Neural cell (in vitro differentiated cells): ENCODE measurements around the gene DCT. TPM values are rescaled to one million over a fixed set of nuclear protein-coding genes. Genes with fewer than 3 reads are reported as not detected.
A peak's percentile ranks its signal among the peaks of the same experiment; 100 is the strongest.

Experiments
- H2AFZ ChIP-seq: fragments of 200-600, 300-800 bp; sonication (generic), shearing (Covaris generic); 2 replicates; pipeline ENCODE4 v1.6.0; 2014; ENCODE audit warnings: low read depth, mild to moderate bottlenecking, antibody characterized with exemption, low read length, moderate library complexity
- H3F3A ChIP-seq: fragments of 200-600 bp; shearing (Covaris generic); 2 replicates; pipeline ENCODE4 v1.6.1; 2016; ENCODE audit warnings: mild to moderate bottlenecking, moderate library complexity, mixed read lengths, antibody characterized with exemption, low read length; ENCODE audit not compliant: insufficient read depth, poor library complexity, severe bottlenecking
- H3K27ac ChIP-seq: fragments of 200-600, 300-800 bp; sonication (generic), shearing (Covaris generic); 2 replicates; pipeline ENCODE4 v1.5.1; 2014; ENCODE audit warnings: mild to moderate bottlenecking, low read length, moderate library complexity
- H3K27me3 ChIP-seq: fragments of 300-800, 200-600 bp; sonication (generic), shearing (Covaris generic); 2 replicates; pipeline ENCODE4 v1.6.0; 2014; ENCODE audit warnings: mild to moderate bottlenecking, low read depth, low read length, moderate library complexity; ENCODE audit not compliant: insufficient read depth
- H3K36me3 ChIP-seq: fragments of 300-800, 200-600 bp; sonication (generic), shearing (Covaris generic); 2 replicates; pipeline ENCODE4 v1.5.1; 2014; ENCODE audit warnings: mild to moderate bottlenecking, antibody characterized with exemption, low read length, moderate library complexity; ENCODE audit not compliant: insufficient read depth
- H3K4me2 ChIP-seq: fragments of 300-800, 200-600 bp; sonication (generic), shearing (Covaris generic); 2 replicates; pipeline ENCODE4 v1.6.0; 2014; ENCODE audit warnings: mild to moderate bottlenecking, low read length
- H3K4me3 ChIP-seq: fragments of 300-800, 200-600 bp; sonication (generic), shearing (Covaris generic); 2 replicates; pipeline ENCODE4 v1.5.1; 2014; ENCODE audit warnings: mild to moderate bottlenecking, low read length, moderate library complexity
- H3K79me2 ChIP-seq: fragments of 200-600 bp; shearing (Covaris generic); replicated peaks from 2 replicates; pipeline ENCODE4 v1.6.0; 2014; ENCODE audit warnings: mild to moderate bottlenecking, low read length, moderate library complexity; ENCODE audit not compliant: insufficient read depth
- H3K9ac ChIP-seq: fragments of 300-800, 200-600 bp; sonication (generic), shearing (Covaris generic); 2 replicates; pipeline ENCODE4 v1.6.1; 2016; ENCODE audit warnings: mild to moderate bottlenecking, low read length, mixed read lengths
- H3K9me2 ChIP-seq: fragments of 200-600 bp; shearing (Covaris generic); 2 replicates; pipeline ENCODE4 v1.6.1; 2016; ENCODE audit warnings: mild to moderate bottlenecking, low read length, mixed read lengths; ENCODE audit not compliant: insufficient read depth
- H3K9me3 ChIP-seq: fragments of 200-600, 300-800 bp; sonication (generic), shearing (Covaris generic); 2 replicates; pipeline ENCODE4 v1.6.1; 2016; ENCODE audit warnings: mild to moderate bottlenecking, mixed run types, low read length, moderate library complexity, mixed read lengths
- H4K20me1 ChIP-seq: fragments of 200-600 bp; shearing (Covaris generic); 2 replicates; pipeline ENCODE4 v1.6.1; 2016; ENCODE audit warnings: mild to moderate bottlenecking, mixed run types; ENCODE audit not compliant: insufficient read depth
- CTCF ChIP-seq: fragments of 450-650 bp; IDR thresholded peaks from 2 replicates; pipeline ENCODE4 v1.5.1; 2014; ENCODE audit warnings: antibody characterized with exemption, mild to moderate bottlenecking, moderate library complexity; ENCODE audit not compliant: poor library complexity, severe bottlenecking
- EP300 ChIP-seq: fragments of 450-650 bp; conservative IDR thresholded peaks from 2 replicates; pipeline ENCODE4 v1.6.1; 2014; ENCODE audit warnings: antibody characterized with exemption, mild to moderate bottlenecking, moderate library complexity; ENCODE audit not compliant: poor library complexity, severe bottlenecking
- EZH2 ChIP-seq: fragments of 200-600, 300-800 bp; shearing (Covaris generic), sonication (generic); IDR thresholded peaks from 2 replicates; pipeline ENCODE4 v1.6.1; 2014; ENCODE audit warnings: antibody characterized with exemption, low read length, borderline replicate concordance, mild to moderate bottlenecking; ENCODE audit not compliant: insufficient read depth, poor library complexity, severe bottlenecking
- MXI1 ChIP-seq: fragments of 450-650 bp; conservative IDR thresholded peaks from 2 replicates; pipeline ENCODE4 v1.6.1; 2014; ENCODE audit warnings: antibody characterized with exemption, mild to moderate bottlenecking; ENCODE audit not compliant: poor library complexity, severe bottlenecking
- POLR2AphosphoS5 ChIP-seq: IDR thresholded peaks from 2 replicates; pipeline ENCODE4 v1.6.1; 2012
- RAD21 ChIP-seq: fragments of 450-650 bp; conservative IDR thresholded peaks from 2 replicates; pipeline ENCODE4 v1.6.1; 2014; ENCODE audit warnings: antibody characterized with exemption, mild to moderate bottlenecking, moderate library complexity
- SMC3 ChIP-seq: fragments of 450-650 bp; conservative IDR thresholded peaks from 2 replicates; pipeline ENCODE4 v1.6.1; 2014; ENCODE audit warnings: antibody characterized with exemption, mild to moderate bottlenecking, moderate library complexity; ENCODE audit not compliant: poor library complexity
- TAF1 ChIP-seq: IDR thresholded peaks from 2 replicates; pipeline ENCODE4 v1.6.1; 2012; ENCODE audit warnings: low read depth
- polyA plus RNA-seq: library from polyadenylated mRNA; depleted of rRNA; stranded (reverse); fragments of >200 nt; gene quantifications from 2 replicates; pipeline ENCODE4 v1.2.3, GENCODE V29; 2014
- TF ChIP-seq, protein P1 (sequence below): IDR thresholded peaks from 2 replicates; pipeline ENCODE4 v1.6.1; 2012; ENCODE audit warnings: borderline replicate concordance

Gene DCT
- polyA plus RNA-seq, 1 donor from 2014 or later = not detected

DNA sequence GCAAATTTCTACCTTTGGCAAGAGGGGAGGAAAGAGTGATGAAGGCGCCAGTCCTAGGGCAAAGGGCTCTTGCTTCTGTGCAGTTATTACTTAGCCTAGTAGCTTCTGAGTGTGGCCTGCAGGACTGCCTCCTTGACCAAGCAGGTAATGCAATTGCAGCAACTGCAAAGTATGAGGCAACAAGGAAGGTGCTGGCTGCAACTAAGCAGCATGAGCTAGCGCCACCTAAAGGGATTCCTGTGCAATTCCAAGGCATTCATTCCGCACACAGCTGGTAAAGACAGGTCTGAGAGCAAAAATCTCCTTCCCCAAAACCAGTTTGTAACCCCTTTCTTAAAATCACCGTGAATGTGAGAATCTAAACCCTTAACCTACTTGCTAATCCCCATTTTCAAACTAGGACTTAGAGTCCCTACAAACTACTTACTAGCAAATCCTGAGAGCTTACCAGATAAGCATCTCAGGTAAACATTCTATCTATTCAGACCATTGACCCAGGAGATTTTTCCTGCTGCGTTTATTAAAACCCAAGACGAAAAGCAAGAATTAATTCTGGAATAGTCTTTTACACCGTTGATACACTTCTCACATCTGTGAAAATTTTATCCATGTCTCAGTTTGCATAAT lies 62.9 kb downstream of the DCT start:
- Histone ChIP-seq H3F3A (no peaks in the 10 kb centered on the region), H3K4me3 (no peak overlapping the region), H3K9ac (no peak overlapping the region), H3K4me2 (no peak overlapping the region), H4K20me1 (no peaks in the 10 kb centered on the region), H3K27ac (no peak overlapping the region), H3K9me2 (no peaks in the 10 kb centered on the region), H3K9me3 (peaks cover 5% of the 10 kb centered on the region), H2AFZ (no peak overlapping the region), H3K36me3 (no peaks in the 10 kb centered on the region), H3K79me2 (no peaks in the 10 kb centered on the region), H3K27me3 (no peaks in the 10 kb centered on the region)
- TF ChIP-seq, protein P1, sequence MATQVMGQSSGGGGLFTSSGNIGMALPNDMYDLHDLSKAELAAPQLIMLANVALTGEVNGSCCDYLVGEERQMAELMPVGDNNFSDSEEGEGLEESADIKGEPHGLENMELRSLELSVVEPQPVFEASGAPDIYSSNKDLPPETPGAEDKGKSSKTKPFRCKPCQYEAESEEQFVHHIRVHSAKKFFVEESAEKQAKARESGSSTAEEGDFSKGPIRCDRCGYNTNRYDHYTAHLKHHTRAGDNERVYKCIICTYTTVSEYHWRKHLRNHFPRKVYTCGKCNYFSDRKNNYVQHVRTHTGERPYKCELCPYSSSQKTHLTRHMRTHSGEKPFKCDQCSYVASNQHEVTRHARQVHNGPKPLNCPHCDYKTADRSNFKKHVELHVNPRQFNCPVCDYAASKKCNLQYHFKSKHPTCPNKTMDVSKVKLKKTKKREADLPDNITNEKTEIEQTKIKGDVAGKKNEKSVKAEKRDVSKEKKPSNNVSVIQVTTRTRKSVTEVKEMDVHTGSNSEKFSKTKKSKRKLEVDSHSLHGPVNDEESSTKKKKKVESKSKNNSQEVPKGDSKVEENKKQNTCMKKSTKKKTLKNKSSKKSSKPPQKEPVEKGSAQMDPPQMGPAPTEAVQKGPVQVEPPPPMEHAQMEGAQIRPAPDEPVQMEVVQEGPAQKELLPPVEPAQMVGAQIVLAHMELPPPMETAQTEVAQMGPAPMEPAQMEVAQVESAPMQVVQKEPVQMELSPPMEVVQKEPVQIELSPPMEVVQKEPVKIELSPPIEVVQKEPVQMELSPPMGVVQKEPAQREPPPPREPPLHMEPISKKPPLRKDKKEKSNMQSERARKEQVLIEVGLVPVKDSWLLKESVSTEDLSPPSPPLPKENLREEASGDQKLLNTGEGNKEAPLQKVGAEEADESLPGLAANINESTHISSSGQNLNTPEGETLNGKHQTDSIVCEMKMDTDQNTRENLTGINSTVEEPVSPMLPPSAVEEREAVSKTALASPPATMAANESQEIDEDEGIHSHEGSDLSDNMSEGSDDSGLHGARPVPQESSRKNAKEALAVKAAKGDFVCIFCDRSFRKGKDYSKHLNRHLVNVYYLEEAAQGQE = no peak
- TF ChIP-seq MXI1 = no peak
- peak; percentile 71 for TF ChIP-seq CTCF
- peak; percentile 56 for TF ChIP-seq SMC3
- TF ChIP-seq EZH2 = no peak
- no peak for TF ChIP-seq POLR2AphosphoS5
- TF ChIP-seq TAF1 = no peak
- TF ChIP-seq RAD21 = peak; percentile 66
- TF ChIP-seq EP300 = no peak

GRCh38 chr13:94415500-94416237 lies 63.8 kb downstream of the DCT start:
- H3F3A ChIP-seq = no peaks in the 10 kb centered on the region
- no peaks in the 10 kb centered on the region for H3K9me2 ChIP-seq
- no peaks in the 10 kb centered on the region for H3K79me2 ChIP-seq
- no peaks in the 10 kb centered on the region for H3K9me3 ChIP-seq
- H4K20me1 ChIP-seq = no peaks in the 10 kb centered on the region
- H3K27me3 ChIP-seq = no peaks in the 10 kb centered on the region
- no peak for TF ChIP-seq RAD21
- no peak for TF ChIP-seq MXI1
- no peak for TF ChIP-seq CTCF
- TF ChIP-seq, protein P1 = no peak
- H3K4me3 ChIP-seq = peak overlapping the region; percentile 30
- H3K9ac ChIP-seq = peak overlapping the region; percentile 31
- peak overlapping the region; percentile 46 for H3K27ac ChIP-seq
- H2AFZ ChIP-seq = no peak overlapping the region
- H3K36me3 ChIP-seq = no peaks in the 10 kb centered on the region
- no peak overlapping the region for H3K4me2 ChIP-seq
